HL-60 (cell line): ENCODE data around the gene SCLY.

Experiments used
- GABPA ChIP-seq: IDR thresholded peaks from 2 replicates; pipeline ENCODE4 v1.6.1; 2012; ENCODE audit warnings: low read depth
- POLR2AphosphoS5 ChIP-seq: IDR thresholded peaks from 2 replicates; pipeline ENCODE4 v1.6.1; 2012; ENCODE audit warnings: low read depth
- TF ChIP-seq, protein P1 (sequence below): IDR thresholded peaks from one replicate; pipeline ENCODE4 v1.5.1; 2011; ENCODE audit warnings: low read length, control low read depth, inconsistent platforms; ENCODE audit not compliant: insufficient read depth

DNA sequence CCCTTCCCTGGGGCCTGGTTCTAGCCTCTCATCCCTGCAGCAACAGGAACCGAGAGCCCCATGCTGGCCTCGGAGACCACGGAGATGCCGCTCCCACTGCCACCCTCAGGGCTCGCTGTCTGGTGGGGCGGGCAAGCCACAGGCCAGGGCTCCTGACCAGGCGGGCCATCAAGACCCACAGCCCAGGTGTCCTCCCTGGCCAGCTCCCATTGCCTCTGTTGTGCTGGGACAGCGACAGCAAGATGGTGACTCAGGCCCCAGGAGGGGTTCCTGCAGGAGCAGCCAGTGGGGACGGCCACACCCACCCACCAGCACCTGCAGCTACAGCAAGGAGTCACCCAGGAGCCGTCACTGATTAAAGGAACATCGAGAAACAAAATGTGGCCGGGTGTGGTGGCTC is 85.0 kb downstream of the SCLY start:
- TF ChIP-seq POLR2AphosphoS5 (no peak), GABPA (no peak)
- TF ChIP-seq, protein P1, sequence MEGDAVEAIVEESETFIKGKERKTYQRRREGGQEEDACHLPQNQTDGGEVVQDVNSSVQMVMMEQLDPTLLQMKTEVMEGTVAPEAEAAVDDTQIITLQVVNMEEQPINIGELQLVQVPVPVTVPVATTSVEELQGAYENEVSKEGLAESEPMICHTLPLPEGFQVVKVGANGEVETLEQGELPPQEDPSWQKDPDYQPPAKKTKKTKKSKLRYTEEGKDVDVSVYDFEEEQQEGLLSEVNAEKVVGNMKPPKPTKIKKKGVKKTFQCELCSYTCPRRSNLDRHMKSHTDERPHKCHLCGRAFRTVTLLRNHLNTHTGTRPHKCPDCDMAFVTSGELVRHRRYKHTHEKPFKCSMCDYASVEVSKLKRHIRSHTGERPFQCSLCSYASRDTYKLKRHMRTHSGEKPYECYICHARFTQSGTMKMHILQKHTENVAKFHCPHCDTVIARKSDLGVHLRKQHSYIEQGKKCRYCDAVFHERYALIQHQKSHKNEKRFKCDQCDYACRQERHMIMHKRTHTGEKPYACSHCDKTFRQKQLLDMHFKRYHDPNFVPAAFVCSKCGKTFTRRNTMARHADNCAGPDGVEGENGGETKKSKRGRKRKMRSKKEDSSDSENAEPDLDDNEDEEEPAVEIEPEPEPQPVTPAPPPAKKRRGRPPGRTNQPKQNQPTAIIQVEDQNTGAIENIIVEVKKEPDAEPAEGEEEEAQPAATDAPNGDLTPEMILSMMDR = no peak
